Ishikawa (cell line): ENCODE results near the gene DDR2.

ENCODE experiments used
- CEBPB ChIP-seq: IDR thresholded peaks from 2 replicates; pipeline ENCODE4 v1.6.1; 2012
- CREB1 ChIP-seq: IDR thresholded peaks from 2 replicates; pipeline ENCODE4 v1.6.1; 2012; ENCODE audit warnings: low read depth
- EGR1 ChIP-seq: IDR thresholded peaks from 2 replicates; pipeline ENCODE4 v1.6.1; 2012
- EP300 ChIP-seq: IDR thresholded peaks from 2 replicates; pipeline ENCODE4 v1.6.1; 2012; ENCODE audit warnings: borderline replicate concordance
- FOXM1 ChIP-seq: IDR thresholded peaks from 2 replicates; pipeline ENCODE4 v1.6.1; 2012; ENCODE audit warnings: low read depth, borderline replicate concordance
- MAX ChIP-seq: IDR thresholded peaks from 2 replicates; pipeline ENCODE4 v1.6.1; 2012
- NFIC ChIP-seq: IDR thresholded peaks from 2 replicates; pipeline ENCODE4 v1.6.1; 2012
- RAD21 ChIP-seq: IDR thresholded peaks from 2 replicates; pipeline ENCODE4 v1.6.1; 2012; ENCODE audit warnings: low read depth
- TAF1 ChIP-seq: IDR thresholded peaks from 2 replicates; pipeline ENCODE4 v1.6.1; 2012; ENCODE audit warnings: low read depth, mild to moderate bottlenecking
- TCF12 ChIP-seq: IDR thresholded peaks from 2 replicates; pipeline ENCODE4 v1.6.1; 2012; ENCODE audit warnings: low read depth
- TEAD4 ChIP-seq: IDR thresholded peaks from 2 replicates; pipeline ENCODE4 v1.6.1; 2012
- YY1 ChIP-seq: IDR thresholded peaks from 2 replicates; pipeline ENCODE4 v1.6.1; 2012; ENCODE audit warnings: low read depth
- ZBTB7A ChIP-seq: IDR thresholded peaks from 2 replicates; pipeline ENCODE4 v1.6.1; 2012; ENCODE audit warnings: low read depth
- TF ChIP-seq, protein P1 (sequence below): IDR thresholded peaks from 2 replicates; pipeline ENCODE4 v1.6.1; 2012
- TF ChIP-seq, protein P2 (sequence below): IDR thresholded peaks from 2 replicates; pipeline ENCODE4 v1.6.1; 2012; ENCODE audit warnings: low read depth, mild to moderate bottlenecking

DDR2 gene

GRCh38 chr1:162721471-162721870 lies 89.2 kb downstream of the DDR2 start:
- TF ChIP-seq CREB1 (no peak), EGR1 (no peak), EP300 (no peak), CEBPB (no peak), TAF1 (no peak), MAX (no peak), TCF12 (no peak), YY1 (no peak), TEAD4 (no peak), ZBTB7A (no peak), RAD21 (no peak), FOXM1 (no peak), NFIC (no peak)
- TF ChIP-seq, protein P1, sequence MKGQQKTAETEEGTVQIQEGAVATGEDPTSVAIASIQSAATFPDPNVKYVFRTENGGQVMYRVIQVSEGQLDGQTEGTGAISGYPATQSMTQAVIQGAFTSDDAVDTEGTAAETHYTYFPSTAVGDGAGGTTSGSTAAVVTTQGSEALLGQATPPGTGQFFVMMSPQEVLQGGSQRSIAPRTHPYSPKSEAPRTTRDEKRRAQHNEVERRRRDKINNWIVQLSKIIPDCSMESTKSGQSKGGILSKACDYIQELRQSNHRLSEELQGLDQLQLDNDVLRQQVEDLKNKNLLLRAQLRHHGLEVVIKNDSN: no peak
- TF ChIP-seq, protein P2, sequence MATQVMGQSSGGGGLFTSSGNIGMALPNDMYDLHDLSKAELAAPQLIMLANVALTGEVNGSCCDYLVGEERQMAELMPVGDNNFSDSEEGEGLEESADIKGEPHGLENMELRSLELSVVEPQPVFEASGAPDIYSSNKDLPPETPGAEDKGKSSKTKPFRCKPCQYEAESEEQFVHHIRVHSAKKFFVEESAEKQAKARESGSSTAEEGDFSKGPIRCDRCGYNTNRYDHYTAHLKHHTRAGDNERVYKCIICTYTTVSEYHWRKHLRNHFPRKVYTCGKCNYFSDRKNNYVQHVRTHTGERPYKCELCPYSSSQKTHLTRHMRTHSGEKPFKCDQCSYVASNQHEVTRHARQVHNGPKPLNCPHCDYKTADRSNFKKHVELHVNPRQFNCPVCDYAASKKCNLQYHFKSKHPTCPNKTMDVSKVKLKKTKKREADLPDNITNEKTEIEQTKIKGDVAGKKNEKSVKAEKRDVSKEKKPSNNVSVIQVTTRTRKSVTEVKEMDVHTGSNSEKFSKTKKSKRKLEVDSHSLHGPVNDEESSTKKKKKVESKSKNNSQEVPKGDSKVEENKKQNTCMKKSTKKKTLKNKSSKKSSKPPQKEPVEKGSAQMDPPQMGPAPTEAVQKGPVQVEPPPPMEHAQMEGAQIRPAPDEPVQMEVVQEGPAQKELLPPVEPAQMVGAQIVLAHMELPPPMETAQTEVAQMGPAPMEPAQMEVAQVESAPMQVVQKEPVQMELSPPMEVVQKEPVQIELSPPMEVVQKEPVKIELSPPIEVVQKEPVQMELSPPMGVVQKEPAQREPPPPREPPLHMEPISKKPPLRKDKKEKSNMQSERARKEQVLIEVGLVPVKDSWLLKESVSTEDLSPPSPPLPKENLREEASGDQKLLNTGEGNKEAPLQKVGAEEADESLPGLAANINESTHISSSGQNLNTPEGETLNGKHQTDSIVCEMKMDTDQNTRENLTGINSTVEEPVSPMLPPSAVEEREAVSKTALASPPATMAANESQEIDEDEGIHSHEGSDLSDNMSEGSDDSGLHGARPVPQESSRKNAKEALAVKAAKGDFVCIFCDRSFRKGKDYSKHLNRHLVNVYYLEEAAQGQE: no peak

- TF ChIP-seq CREB1: no peak
- no peak for TF ChIP-seq EP300
- no peak for TF ChIP-seq YY1
- no peak for TF ChIP-seq RAD21
- TF ChIP-seq, protein P2: no peak
- TF ChIP-seq TEAD4: no peak
- TF ChIP-seq TCF12: no peak
- no peak for TF ChIP-seq FOXM1
- no peak for TF ChIP-seq EGR1
- TF ChIP-seq TAF1: no peak
- no peak for TF ChIP-seq ZBTB7A
- TF ChIP-seq CEBPB: no peak
- TF ChIP-seq, protein P1: no peak
- no peak for TF ChIP-seq NFIC
- no peak for TF ChIP-seq MAX
Measured at GRCh38 chr1:162722036-162722435, 89.8 kb downstream of the DDR2 start.

DNA sequence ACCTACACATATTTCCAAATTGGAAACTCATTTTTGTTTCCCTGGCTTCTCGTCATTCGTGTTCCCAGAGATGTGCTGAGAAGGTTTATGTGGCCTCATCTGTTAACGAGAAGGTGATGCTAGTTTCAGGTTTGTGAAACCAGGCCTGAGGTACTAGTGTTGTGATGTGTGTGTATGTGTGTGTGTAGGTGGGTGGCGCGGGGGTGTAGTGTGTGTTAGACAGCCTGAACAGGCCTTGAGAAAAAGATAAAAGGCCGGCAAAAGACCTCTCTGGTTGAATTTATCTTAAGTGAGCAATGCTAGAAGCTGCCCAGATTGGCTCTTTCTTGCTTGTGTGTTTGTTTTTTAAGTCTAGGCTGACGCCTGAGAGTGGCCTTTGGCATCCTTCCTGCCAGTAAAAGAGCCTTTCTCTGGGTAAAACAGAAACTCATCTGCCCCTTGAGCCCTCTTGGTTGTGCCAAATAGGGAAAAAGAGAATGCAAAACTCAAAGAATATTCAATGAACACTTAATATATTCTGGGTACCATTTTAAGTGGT lies 92.4 kb downstream of the DDR2 start:
- TF ChIP-seq ZBTB7A: no peak
- no peak for TF ChIP-seq NFIC
- TF ChIP-seq, protein P2: no peak
- TF ChIP-seq CREB1: no peak
- TF ChIP-seq, protein P1: no peak
- no peak for TF ChIP-seq MAX
- TF ChIP-seq CEBPB: no peak

GRCh38 chr1:162725301-162725837 lies 93.1 kb downstream of the DDR2 start:
- TF ChIP-seq NFIC: no peak
- TF ChIP-seq CEBPB: no peak
- TF ChIP-seq EP300: no peak
- no peak for TF ChIP-seq CREB1
- TF ChIP-seq MAX: no peak
- TF ChIP-seq, protein P2: no peak
- TF ChIP-seq, protein P1: no peak
- no peak for TF ChIP-seq TAF1
- TF ChIP-seq FOXM1: no peak
